Astrocyte (in vitro differentiated cells and primary cell): Measurements from ENCODE around the gene CTNNAL1. TPM values are rescaled to one million over a fixed set of nuclear protein-coding genes. Genes with fewer than 3 reads are reported as not detected.
"Not testable (repeated sequence)": the region's sequence is repeated elsewhere in the genome, so short reads cannot be mapped to it uniquely, and the experiment has no call there.

Experiments used
- DNase-seq: peaks from one replicate; pipeline ENCODE4 v3.0.0-alpha.2; 2010; ENCODE audit warnings: low read depth
- FAIRE-seq: peaks from 2 replicates; lab custom pipeline; 2011; peaks lifted over from hg19 to GRCh38; lab: Jason Lieb, UNC
- H2AFZ ChIP-seq: 2 replicates; pipeline ENCODE4 v1.6.0; 2012; ENCODE audit warnings: low read depth, low read length, inconsistent platforms
- H3K27ac ChIP-seq: 2 replicates; pipeline ENCODE4 v1.5.1; 2011; ENCODE audit warnings: low read depth, low read length, inconsistent platforms
- H3K27me3 ChIP-seq: 2 replicates; pipeline ENCODE4 v1.6.0; 2011; ENCODE audit warnings: low read length, inconsistent platforms; ENCODE audit not compliant: insufficient read depth
- H3K36me3 ChIP-seq: 2 replicates; pipeline ENCODE4 v1.5.1; 2011; ENCODE audit warnings: low read length, inconsistent platforms; ENCODE audit not compliant: insufficient read depth
- H3K4me1 ChIP-seq: 2 replicates; pipeline ENCODE4 v1.5.1; 2011; ENCODE audit warnings: low read length, inconsistent platforms; ENCODE audit not compliant: insufficient read depth
- H3K4me2 ChIP-seq: 2 replicates; pipeline ENCODE4 v1.6.0; 2012; ENCODE audit warnings: low read length, inconsistent platforms
- H3K4me3 ChIP-seq: 2 replicates; pipeline ENCODE4 v1.5.1; 2011; ENCODE audit warnings: low read depth, mild to moderate bottlenecking, low read length, inconsistent platforms; ENCODE audit not compliant: insufficient read depth
- H3K79me2 ChIP-seq: 2 replicates; pipeline ENCODE4 v1.6.0; 2012; ENCODE audit warnings: mild to moderate bottlenecking, low read length, inconsistent platforms; ENCODE audit not compliant: insufficient read depth
- H3K9ac ChIP-seq: 2 replicates; pipeline ENCODE4 v1.6.0; 2012; ENCODE audit warnings: mild to moderate bottlenecking, low read length, inconsistent platforms
- H3K9me3 ChIP-seq: 2 replicates; pipeline ENCODE4 v1.5.1; 2012; ENCODE audit warnings: low read depth, mild to moderate bottlenecking, low read length, inconsistent platforms; ENCODE audit not compliant: insufficient read depth
- H4K20me1 ChIP-seq: 2 replicates; pipeline ENCODE4 v1.6.0; 2012; ENCODE audit warnings: low read length, inconsistent platforms; ENCODE audit not compliant: insufficient read depth
- H3K27ac Mint-ChIP-seq: one replicate; pipeline ENCODE4 v1.8.0; 2021; ENCODE audit warnings: mild to moderate bottlenecking, mixed read lengths; ENCODE audit not compliant: unreplicated experiment
- H3K27me3 Mint-ChIP-seq: one replicate; pipeline ENCODE4 v1.8.0; 2021; ENCODE audit warnings: low read depth, mixed read lengths; ENCODE audit not compliant: unreplicated experiment
- H3K36me3 Mint-ChIP-seq: one replicate; pipeline ENCODE4 v1.8.0; 2021; ENCODE audit warnings: low read depth, mixed read lengths; ENCODE audit not compliant: unreplicated experiment
- H3K4me1 Mint-ChIP-seq: one replicate; pipeline ENCODE4 v1.8.0; 2021; ENCODE audit warnings: low read depth, mixed read lengths; ENCODE audit not compliant: unreplicated experiment
- H3K4me3 Mint-ChIP-seq: one replicate; pipeline ENCODE4 v1.8.0; 2021; ENCODE audit warnings: mild to moderate bottlenecking, moderate library complexity, mixed read lengths; ENCODE audit not compliant: unreplicated experiment
- H3K9me3 Mint-ChIP-seq: one replicate; pipeline ENCODE4 v1.8.0; 2021; ENCODE audit warnings: mild to moderate bottlenecking, mixed read lengths; ENCODE audit not compliant: unreplicated experiment
- EZH2 ChIP-seq: IDR thresholded peaks from 2 replicates; pipeline ENCODE4 v1.6.1; 2012; ENCODE audit warnings: mild to moderate bottlenecking, low read length, inconsistent platforms; ENCODE audit not compliant: insufficient read depth
- total RNA-seq: library from RNA; stranded (reverse); gene quantifications from 2 replicates; pipeline ENCODE4 v1.2.1, GENCODE V29; 2021
- TF ChIP-seq, protein P1 (sequence below): IDR thresholded peaks from 2 replicates; pipeline ENCODE4 v1.5.1; 2011; ENCODE audit warnings: low read depth, mild to moderate bottlenecking, inconsistent platforms, low read length, moderate library complexity; ENCODE audit not compliant: insufficient read depth

CTNNAL1 gene
- total RNA-seq, 1 donor from 2014 or later, result 35.1 TPM

- FAIRE-seq (no peak), DNase-seq (no peak)
- Histone ChIP-seq H3K9me3 (no peaks in the 10 kb centered on the region), H4K20me1 (no peaks in the 10 kb centered on the region), H2AFZ (no peak overlapping the region), H3K4me3 (no peak overlapping the region), H3K4me2 (no peak overlapping the region), H3K27ac (no peak overlapping the region), H3K79me2 (no peaks in the 10 kb centered on the region), H3K27me3 (no peaks in the 10 kb centered on the region), H3K36me3 (peaks cover 25% of the 10 kb centered on the region), H3K9ac (no peak overlapping the region), H3K4me1 (no peaks in the 10 kb centered on the region)
- no peak for TF ChIP-seq EZH2
- TF ChIP-seq, protein P1, sequence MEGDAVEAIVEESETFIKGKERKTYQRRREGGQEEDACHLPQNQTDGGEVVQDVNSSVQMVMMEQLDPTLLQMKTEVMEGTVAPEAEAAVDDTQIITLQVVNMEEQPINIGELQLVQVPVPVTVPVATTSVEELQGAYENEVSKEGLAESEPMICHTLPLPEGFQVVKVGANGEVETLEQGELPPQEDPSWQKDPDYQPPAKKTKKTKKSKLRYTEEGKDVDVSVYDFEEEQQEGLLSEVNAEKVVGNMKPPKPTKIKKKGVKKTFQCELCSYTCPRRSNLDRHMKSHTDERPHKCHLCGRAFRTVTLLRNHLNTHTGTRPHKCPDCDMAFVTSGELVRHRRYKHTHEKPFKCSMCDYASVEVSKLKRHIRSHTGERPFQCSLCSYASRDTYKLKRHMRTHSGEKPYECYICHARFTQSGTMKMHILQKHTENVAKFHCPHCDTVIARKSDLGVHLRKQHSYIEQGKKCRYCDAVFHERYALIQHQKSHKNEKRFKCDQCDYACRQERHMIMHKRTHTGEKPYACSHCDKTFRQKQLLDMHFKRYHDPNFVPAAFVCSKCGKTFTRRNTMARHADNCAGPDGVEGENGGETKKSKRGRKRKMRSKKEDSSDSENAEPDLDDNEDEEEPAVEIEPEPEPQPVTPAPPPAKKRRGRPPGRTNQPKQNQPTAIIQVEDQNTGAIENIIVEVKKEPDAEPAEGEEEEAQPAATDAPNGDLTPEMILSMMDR, result no peak
- Mint-ChIP-seq H3K27ac (no peak overlapping the region), H3K4me3 (no peak overlapping the region), H3K4me1 (no peaks in the 10 kb centered on the region), H3K27me3 (no peaks in the 10 kb centered on the region), H3K36me3 (peaks cover 19% of the 10 kb centered on the region), H3K9me3 (peaks cover 4% of the 10 kb centered on the region)
Observed at GRCh38 chr9:108972186-108972585, 41.1 kb downstream of the CTNNAL1 start.

DNA sequence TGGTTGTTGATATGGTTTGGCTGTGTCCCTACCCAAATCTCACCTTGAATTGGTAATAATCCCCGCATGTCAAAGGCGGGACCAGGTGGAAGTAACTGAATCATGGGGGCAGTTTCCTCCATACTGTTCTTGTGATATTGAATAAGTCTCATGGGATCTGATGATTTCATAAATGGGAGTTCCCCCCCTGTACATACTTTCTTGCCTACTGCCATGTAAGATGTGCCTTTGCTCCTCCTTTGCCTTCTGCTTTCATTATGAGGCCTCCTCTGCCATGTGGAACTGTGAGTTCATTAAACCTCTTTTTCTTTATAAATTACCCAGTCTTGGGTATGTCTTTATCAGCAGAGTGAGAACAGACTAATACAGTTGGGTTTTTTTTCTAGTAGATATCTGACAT lies 41.9 kb downstream of the CTNNAL1 start:
- H3K4me1 Mint-ChIP-seq, result not testable (repeated sequence)

DNA sequence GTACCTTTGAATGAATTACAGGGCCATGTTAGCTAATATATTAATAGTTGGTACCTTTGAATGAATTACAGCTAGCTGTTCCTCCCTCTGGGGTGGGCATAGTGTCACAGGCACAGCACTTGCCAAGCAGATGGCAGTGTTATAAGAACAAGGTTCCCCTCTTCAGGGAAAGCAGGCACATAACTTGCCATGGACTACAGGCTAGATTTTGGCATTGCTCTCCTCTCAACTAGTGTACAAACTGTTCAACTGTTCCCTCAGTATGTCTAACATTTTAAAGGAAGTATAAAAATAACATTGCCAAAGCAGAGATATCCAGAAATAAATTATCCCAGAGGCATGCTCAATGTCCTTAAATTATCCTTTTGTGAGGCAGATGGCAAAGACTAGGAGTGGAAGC lies 45.4 kb downstream of the CTNNAL1 start:
- Mint-ChIP-seq H3K27ac (no peak overlapping the region), H3K4me3 (no peak overlapping the region), H3K36me3 (peaks cover 17% of the 10 kb centered on the region), H3K4me1 (no peaks in the 10 kb centered on the region), H3K27me3 (no peaks in the 10 kb centered on the region), H3K9me3 (peaks cover 4% of the 10 kb centered on the region)
- no peak overlapping the region for H2AFZ ChIP-seq
- no peak for TF ChIP-seq EZH2
- TF ChIP-seq, protein P1, result no peak
- peaks cover 34% of the 10 kb centered on the region for H3K36me3 ChIP-seq
- H3K4me3 ChIP-seq, result no peak overlapping the region
- no peak for DNase-seq
- no peak for FAIRE-seq
- no peaks in the 10 kb centered on the region for H4K20me1 ChIP-seq
- no peaks in the 10 kb centered on the region for H3K79me2 ChIP-seq
- no peaks in the 10 kb centered on the region for H3K4me1 ChIP-seq
- no peak overlapping the region for H3K4me2 ChIP-seq
- no peaks in the 10 kb centered on the region for H3K27me3 ChIP-seq
- no peaks in the 10 kb centered on the region for H3K9me3 ChIP-seq
- H3K27ac ChIP-seq, result no peak overlapping the region
- H3K9ac ChIP-seq, result no peak overlapping the region

More for the DNA sequence above, 41.9 kb downstream of the CTNNAL1 start:
- H3K9me3 ChIP-seq, H3K4me2 ChIP-seq, H2AFZ ChIP-seq, H3K79me2 ChIP-seq, H3K9ac ChIP-seq, FAIRE-seq, H3K9me3 Mint-ChIP-seq, H3K27ac ChIP-seq, H3K27me3 Mint-ChIP-seq, H3K4me3 ChIP-seq, H3K27me3 ChIP-seq, DNase-seq, H4K20me1 ChIP-seq, H3K27ac Mint-ChIP-seq, H3K4me1 ChIP-seq, H3K4me3 Mint-ChIP-seq: not testable (repeated sequence)
- peaks cover 22% of the 10 kb centered on the region for H3K36me3 ChIP-seq
- peaks cover 19% of the 10 kb centered on the region for H3K36me3 Mint-ChIP-seq
